Right ventricle myocardium superior (tissue), 1 donor: ENCODE measurements around the gene ACBD3. TPM values are rescaled to one million over a fixed set of nuclear protein-coding genes. Genes with fewer than 3 reads are reported as not detected.
"Not testable (repeated sequence)": the region's sequence is repeated elsewhere in the genome, so short reads cannot be mapped to it uniquely, and the experiment has no call there.

ENCODE experiments used
- ATAC-seq: fragments of 200-7000 bp; cut with Tn5 transposase; one replicate; pipeline ENCODE4 v1.9.1; 2020; ENCODE audit warnings: mild to moderate bottlenecking; ENCODE audit not compliant: poor library complexity
- DNase-seq: peaks from one replicate; pipeline ENCODE4 v3.0.0-alpha.2; 2020
- intact Hi-C: fragments of 100-400 bp; cut with DNase I; formaldehyde crosslinking; loops from one replicate; pipeline ENCODE4 v1.11.2; 2022
- total RNA-seq: library from RNA; stranded (reverse); fragmentation: NEBNext Ultra II Directional; extraction: Animal tissue kit (Norgen Biotek cat#: 25700); gene quantifications from one replicate; pipeline ENCODE4 v1.2.1, GENCODE V29; 2021
- donor health status: DM: no; HTN: yes; CAD: no; lungs with severe emphysema.

ACBD3 gene
- total RNA-seq, 1 donor from 2014 or later, result 23.8 TPM

GRCh38 chr1:226203655-226204054 is 17.1 kb upstream of the ACBD3 start:
- ATAC-seq (no peak), DNase-seq (no peak)
- intact Hi-C loops, result no loop called here

DNA sequence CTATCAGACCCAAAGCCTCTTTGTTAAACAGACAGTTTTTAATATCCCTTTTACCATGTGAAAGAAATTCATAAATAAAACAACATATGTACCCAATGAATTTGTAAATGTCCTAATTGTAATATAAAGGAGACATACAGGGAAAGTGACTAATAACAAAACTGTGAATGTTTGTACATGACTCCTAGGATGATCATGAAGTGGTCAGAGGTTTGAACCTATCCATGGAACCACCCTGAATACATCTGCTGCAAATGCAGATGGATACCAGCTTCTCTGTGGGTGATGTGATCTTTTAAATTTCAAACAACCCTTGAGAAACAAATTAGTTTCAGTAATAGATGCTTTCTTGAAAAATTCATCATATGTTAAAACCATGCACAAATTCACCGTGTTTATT is 16.7 kb upstream of the ACBD3 start:
- no peak for DNase-seq
- intact Hi-C loops, result no loop called here

DNA sequence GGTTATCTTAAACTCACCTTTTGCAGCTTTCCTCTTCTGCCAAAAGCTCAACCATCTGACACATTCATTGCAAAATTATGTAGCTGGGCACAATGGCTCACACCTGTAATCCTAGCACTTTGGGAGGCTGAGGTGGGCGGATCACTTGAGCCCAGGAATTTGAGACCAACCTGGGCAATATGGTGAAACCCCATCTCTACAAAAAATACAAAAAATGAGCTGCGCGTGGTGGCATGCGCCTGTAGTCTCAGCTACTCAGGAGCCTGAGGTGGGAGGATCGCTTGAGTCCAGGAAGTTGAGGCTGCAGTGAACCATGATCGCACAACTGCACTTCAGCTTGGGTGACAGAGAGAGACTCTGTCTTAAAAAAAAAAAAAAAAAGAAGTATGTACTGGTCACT is 16.1 kb upstream of the ACBD3 start:
- intact Hi-C loops, ATAC-seq, DNase-seq: not testable (repeated sequence)

More for the DNA sequence above, 16.7 kb upstream of the ACBD3 start:
- no peak for ATAC-seq

- DNase-seq, result no peak
- no peak for ATAC-seq
- intact Hi-C loops, result no loop called here
These were observed 15.7 kb upstream of the ACBD3 start for GRCh38 chr1:226202246-226202645.

DNA sequence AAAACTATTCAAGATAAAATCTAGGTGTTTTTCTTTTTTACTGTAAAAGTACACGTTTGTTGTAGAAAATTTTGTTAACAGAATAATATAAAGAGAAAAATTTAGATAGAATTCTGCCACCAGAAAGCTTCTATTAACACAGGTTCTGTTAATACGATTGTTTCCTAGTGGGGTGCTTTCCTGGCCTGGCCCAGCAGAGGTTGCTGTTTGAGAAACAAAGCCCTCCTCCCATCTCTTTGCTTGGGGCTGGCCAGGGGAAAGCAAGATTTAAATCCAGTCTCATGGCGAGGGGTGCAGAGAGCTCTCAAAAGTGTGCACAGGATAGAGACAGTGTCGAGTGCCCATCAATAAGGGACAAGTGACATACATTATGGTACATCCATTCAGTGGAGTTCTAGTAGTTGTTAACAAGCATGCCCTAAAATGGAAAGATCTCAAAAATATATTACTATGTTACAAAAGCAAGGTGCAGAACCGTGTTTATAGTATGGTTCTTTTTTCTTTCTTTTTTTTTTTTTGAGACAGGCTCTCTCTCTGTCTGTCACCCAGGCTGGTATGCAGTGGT is 14.6 kb upstream of the ACBD3 start:
- no peak for DNase-seq
- intact Hi-C loops, result no loop called here
- ATAC-seq, result no peak

- DNase-seq (no peak), ATAC-seq (no peak)
- intact Hi-C loops, result no loop called here
These were observed 13.4 kb upstream of the ACBD3 start for GRCh38 chr1:226199971-226200370.

GRCh38 chr1:226195144-226195543 is 8.6 kb upstream of the ACBD3 start:
- intact Hi-C loops, result no loop called here
- ATAC-seq, result no peak
- no peak for DNase-seq

DNA sequence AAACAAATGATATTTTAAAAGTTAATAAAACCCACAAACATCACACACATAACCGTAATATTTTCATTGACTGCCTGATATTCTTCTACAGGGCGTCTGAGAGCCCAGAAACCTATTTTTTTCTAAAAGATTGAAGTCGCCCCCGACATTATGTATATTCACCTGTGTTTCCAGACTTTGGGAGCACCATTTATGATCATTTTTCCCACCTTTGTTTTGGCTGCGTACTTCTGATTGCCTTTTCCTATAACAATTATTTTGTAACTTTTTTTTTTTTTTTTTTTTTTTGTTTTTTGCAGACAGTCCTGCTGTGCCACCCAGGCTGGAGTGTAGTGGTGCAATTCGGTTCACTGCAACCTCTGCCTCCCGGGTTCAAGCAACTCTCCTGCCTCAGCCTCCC is 839 bp upstream of the ACBD3 start:
- ATAC-seq (no peak), DNase-seq (no peak)
- intact Hi-C loops, result no loop called here

- DNase-seq (no peak), ATAC-seq (no peak)
- intact Hi-C loops, result no loop called here
These were observed 430 bp upstream of the ACBD3 start for GRCh38 chr1:226187019-226187322.

GRCh38 chr1:226185141-226186036 is 1.2 kb downstream of the ACBD3 start:
- ATAC-seq, result no peak
- intact Hi-C loops, result no loop called here
- no peak for DNase-seq

DNA sequence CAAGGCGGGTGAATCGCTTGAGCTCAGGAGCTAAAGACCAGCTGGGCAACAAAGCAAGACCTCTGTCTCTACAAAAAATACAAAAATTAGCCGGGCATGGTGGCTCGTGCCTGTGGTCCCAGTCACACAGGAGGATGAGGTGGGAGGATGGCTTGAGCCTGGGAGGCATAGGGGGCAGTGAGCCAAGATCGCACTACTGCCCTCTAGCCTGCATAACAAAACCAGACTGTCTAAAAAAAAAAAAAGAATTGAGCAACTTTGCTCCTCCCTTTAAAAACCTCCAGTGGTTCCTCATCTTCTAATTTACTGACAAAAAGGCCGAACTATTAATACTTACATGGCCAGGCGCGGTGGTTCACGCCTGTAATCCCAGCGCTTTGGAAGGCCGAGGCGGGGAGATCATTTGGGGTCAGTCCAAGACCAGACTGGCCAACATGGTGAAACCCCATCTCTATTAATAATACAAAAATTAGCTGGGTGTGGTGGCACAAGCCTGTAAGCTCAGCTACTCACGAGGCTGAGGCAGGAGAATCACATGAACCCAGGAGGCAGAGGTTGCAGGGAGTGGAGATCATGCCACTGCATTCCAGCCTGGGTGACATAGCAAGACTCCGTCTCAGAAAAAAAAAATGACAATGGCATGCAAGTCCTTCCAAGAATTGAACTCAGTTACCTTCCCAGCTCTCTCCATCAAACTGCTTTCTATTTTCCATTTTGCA is 4.4 kb downstream of the ACBD3 start:
- DNase-seq, result peak; percentile 68
- intact Hi-C loops, result no loop called here
- ATAC-seq, result peak; percentile 34

GRCh38 chr1:226176870-226177269 is 9.7 kb downstream of the ACBD3 start:
- no peak for DNase-seq
- intact Hi-C loops, result no loop called here
- no peak for ATAC-seq

DNA sequence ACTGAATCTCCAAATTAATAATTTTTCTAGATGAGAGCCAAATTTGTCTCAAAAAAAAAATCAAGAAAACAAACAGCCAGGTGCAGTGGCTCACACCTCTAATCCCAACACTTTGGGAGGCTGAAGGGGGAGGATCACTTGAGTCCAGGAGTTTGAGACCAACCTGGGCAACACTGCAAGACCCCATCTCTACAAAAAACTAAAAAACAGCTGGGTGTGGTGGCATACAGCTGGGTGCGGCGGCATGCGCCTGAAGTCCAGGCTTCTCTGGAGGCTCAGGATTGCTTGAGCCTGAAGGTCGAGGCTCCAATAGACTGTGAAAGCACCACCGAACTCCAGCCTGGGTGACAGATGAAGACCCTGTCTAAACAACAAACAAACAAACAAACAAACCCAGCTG is 14.0 kb downstream of the ACBD3 start:
- ATAC-seq (no peak), DNase-seq (no peak)
- intact Hi-C loops, result no loop called here

- no peak for ATAC-seq
These were observed 20.2 kb downstream of the ACBD3 start for GRCh38 chr1:226166341-226166740.

GRCh38 chr1:226164154-226164553 is 22.4 kb downstream of the ACBD3 start:
- no peak for ATAC-seq
- no peak for DNase-seq
- intact Hi-C loops, result no loop called here

More at GRCh38 chr1:226166341-226166740, 20.2 kb downstream of the ACBD3 start:
- intact Hi-C loops, result no loop called here
- no peak for DNase-seq

GRCh38 chr1:226162898-226163297 is 23.6 kb downstream of the ACBD3 start:
- no peak for ATAC-seq
- no peak for DNase-seq
- intact Hi-C loops, result no loop called here

- intact Hi-C loops, result no loop called here
- ATAC-seq, result no peak
- DNase-seq, result no peak
These were observed 27.6 kb downstream of the ACBD3 start for GRCh38 chr1:226158983-226159382.

DNA sequence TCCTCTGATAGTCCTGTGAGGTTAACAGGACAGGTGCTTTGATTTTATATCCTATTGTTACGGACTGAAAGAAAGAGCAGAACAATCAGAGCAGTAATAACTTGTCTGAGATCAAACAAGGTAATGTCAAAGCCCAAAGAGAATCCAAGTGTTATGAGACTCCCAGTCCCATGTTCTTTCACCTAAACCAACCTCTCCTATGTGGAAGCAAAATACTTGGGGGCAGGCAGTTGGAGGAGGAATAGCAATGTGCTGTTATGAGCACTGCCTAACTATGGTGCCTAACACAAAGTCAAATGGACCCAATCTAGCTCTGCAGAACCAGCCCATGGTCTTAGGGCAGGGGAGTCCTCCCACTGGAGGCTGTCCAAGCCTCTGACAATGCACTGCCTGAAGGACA is 28.1 kb downstream of the ACBD3 start:
- no peak for ATAC-seq
- intact Hi-C loops, result no loop called here
- no peak for DNase-seq

DNA sequence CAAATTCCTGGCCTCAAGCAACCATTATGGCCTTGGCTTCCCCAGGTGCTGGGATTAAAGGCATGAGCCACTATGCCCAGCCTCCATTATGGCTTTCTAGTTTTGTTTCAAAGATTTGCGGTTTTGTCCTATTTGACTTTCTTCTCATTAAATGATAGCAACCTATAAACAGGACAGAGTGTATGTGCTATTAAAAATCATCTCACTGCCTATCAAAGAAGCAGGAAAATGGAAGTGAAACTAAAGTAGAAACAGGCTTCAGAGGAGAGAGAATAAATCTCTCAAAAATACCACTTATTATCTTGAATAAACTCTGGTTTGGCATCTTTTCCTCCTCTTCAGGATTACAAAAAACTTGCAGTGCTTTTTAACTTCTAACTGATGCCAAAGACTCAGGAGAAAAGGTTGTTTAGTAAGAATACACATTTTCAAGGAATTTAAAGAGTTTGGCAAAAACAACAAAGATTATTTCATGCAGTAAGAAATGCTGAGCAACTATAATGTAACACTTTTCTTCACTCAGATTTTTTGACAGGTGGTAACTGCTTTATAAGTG is 28.7 kb downstream of the ACBD3 start:
- intact Hi-C loops, result no loop called here
- DNase-seq, result no peak
- ATAC-seq, result no peak

GRCh38 chr1:226154593-226154992 is 31.9 kb downstream of the ACBD3 start:
- no peak for ATAC-seq
- no peak for DNase-seq

More at GRCh38 chr1:226154593-226154992, 31.9 kb downstream of the ACBD3 start:
- intact Hi-C loops, result no loop called here
